B cell (primary cell): Measurements from ENCODE around the gene NTM. TPM values are rescaled to one million over a fixed set of nuclear protein-coding genes. Genes with fewer than 3 reads are reported as not detected.

Experiments used
- ATAC-seq: fragments of 200-7000 bp; cut with Tn5 transposase; one replicate; pipeline ENCODE4 v1.10.0; 2021; ENCODE audit warnings: low read depth, mild to moderate bottlenecking, moderate number of reproducible peaks, moderate library complexity
- CTCF ChIA-PET: fragments of 350-600 bp; sonication (Branson Sonifier 250); formaldehyde crosslinking; loops from one replicate; lab custom pipeline; 2021; ENCODE audit warnings: antibody characterized with exemption, inconsistent platforms; lab: Charles Lee
- POLR2A ChIA-PET: fragments of 350-600 bp; sonication (Branson Sonifier 250); formaldehyde crosslinking; loops from one replicate; lab custom pipeline; 2021; ENCODE audit warnings: antibody characterized with exemption; lab: Charles Lee
- DNase-seq: peaks from one replicate; pipeline ENCODE4 v3.0.0; 2013
- H2AFZ ChIP-seq: 2 replicates; pipeline ENCODE4 v1.6.1; 2012; ENCODE audit warnings: mild to moderate bottlenecking, low read depth, low read length; ENCODE audit not compliant: insufficient read depth, poor library complexity, severe bottlenecking
- H3K27ac ChIP-seq, 2 donors: 1 replicate in 1 of 2; 2 replicates in 1 of 2; pipeline ENCODE4 v1.5.1; 2012 to 2013; ENCODE audit warnings: low read length in 2 of 2, mild to moderate bottlenecking in 2 of 2, moderate library complexity in 1 of 2
- H3K27me3 ChIP-seq, 4 experiments: fragments of 200-600 bp in 1 of 4; sonication (generic) in 1 of 4; replicated peaks in 1 of 4; 1 replicate in 2 of 4; 2 replicates in 2 of 4; pipeline versions ENCODE4 v1.6.1 to v1.7.0; 2013 to 2016; ENCODE audit warnings: low read length in 3 of 4, mild to moderate bottlenecking in 2 of 4, mixed read lengths in 1 of 4, moderate library complexity in 1 of 4; ENCODE audit not compliant: insufficient read depth in 4 of 4, control insufficient read depth in 3 of 4; ENCODE audit errors: control extremely low read depth in 1 of 4
- H3K36me3 ChIP-seq, 2 experiments: replicated peaks in 1 of 2; 1 replicate in 1 of 2; 2 replicates in 1 of 2; pipeline versions ENCODE4 v1.6.1 to v1.7.1; 2013; ENCODE audit warnings: low read length in 1 of 2; ENCODE audit not compliant: insufficient read depth in 2 of 2, control insufficient read depth in 1 of 2; ENCODE audit errors: control extremely low read depth in 1 of 2, extremely low read depth in 1 of 2
- H3K4me1 ChIP-seq, 2 donors: fragments of 200-600 bp in 1 of 2; sonication (generic) in 1 of 2; 1 replicate in 1 of 2; 2 replicates in 1 of 2; pipeline versions ENCODE4 v1.5.1 to v1.6.1; 2013 to 2017; ENCODE audit warnings: low read length in 2 of 2; ENCODE audit not compliant: control insufficient read depth in 2 of 2, insufficient read depth in 2 of 2
- H3K4me2 ChIP-seq: replicated peaks from 2 replicates; pipeline ENCODE3; 2012; ENCODE audit warnings: mild to moderate bottlenecking, low read depth, low read length; ENCODE audit not compliant: poor library complexity, severe bottlenecking
- H3K4me3 ChIP-seq, 5 experiments: fragments of 200-600 bp in 1 of 5; sonication (generic) in 1 of 5; 1 replicate in 3 of 5; 2 replicates in 2 of 5; pipeline versions ENCODE4 v1.5.1 to v1.7.0; 2011 to 2016; ENCODE audit warnings: low read length in 4 of 5, mild to moderate bottlenecking in 4 of 5, low read depth in 2 of 5, control low read depth in 1 of 5, moderate library complexity in 1 of 5; ENCODE audit not compliant: insufficient read depth in 1 of 5; ENCODE audit errors: control extremely low read depth in 1 of 5, extremely low read depth in 1 of 5
- H3K79me2 ChIP-seq: fragments of 200-600 bp; sonication (generic); one replicate; pipeline ENCODE4 v1.6.0; 2016; ENCODE audit warnings: low read length; ENCODE audit not compliant: control insufficient read depth, insufficient read depth
- H3K9ac ChIP-seq: fragments of 200-600 bp; sonication (generic); 2 replicates; pipeline ENCODE4 v1.6.1; 2017; ENCODE audit warnings: mild to moderate bottlenecking, low read length, moderate library complexity
- H3K9me3 ChIP-seq, 3 donors: one replicate each; pipeline versions ENCODE4 v1.6.1 to v1.7.1; 2013; ENCODE audit warnings: low read length in 2 of 3; ENCODE audit not compliant: control insufficient read depth in 2 of 3, insufficient read depth in 1 of 3; ENCODE audit errors: control extremely low read depth in 1 of 3
- H4K20me1 ChIP-seq: 2 replicates; pipeline ENCODE4 v1.6.0; 2012; ENCODE audit warnings: mild to moderate bottlenecking, low read length; ENCODE audit not compliant: insufficient read depth, control insufficient read depth, poor library complexity, severe bottlenecking
- H3K27ac Mint-ChIP-seq: one replicate; pipeline ENCODE4 v1.8.0; 2021; ENCODE audit warnings: mixed read lengths
- H3K27me3 Mint-ChIP-seq: one replicate; pipeline ENCODE4 v1.8.0; 2021; ENCODE audit warnings: mixed read lengths
- H3K4me1 Mint-ChIP-seq: one replicate; pipeline ENCODE4 v1.8.0; 2021; ENCODE audit warnings: mixed read lengths
- H3K4me3 Mint-ChIP-seq: one replicate; pipeline ENCODE4 v1.8.0; 2021; ENCODE audit warnings: mixed read lengths
- H3K9me3 Mint-ChIP-seq: one replicate; pipeline ENCODE4 v1.8.0; 2022; ENCODE audit warnings: mixed read lengths; ENCODE audit not compliant: insufficient read depth
- EZH2 ChIP-seq: IDR thresholded peaks from 2 replicates; pipeline ENCODE4 v1.6.1; 2012; ENCODE audit warnings: borderline replicate concordance, low read depth, mild to moderate bottlenecking, moderate library complexity, low read length; ENCODE audit not compliant: insufficient read depth, poor library complexity, severe bottlenecking
- WGBS: methylation state at CpG from one replicate; pipeline ENCODE4 v1.1.5; 2013; ENCODE audit warnings: missing lambda C conversion rate; ENCODE audit not compliant: insufficient coverage; 5-methylcytosine and 5-hydroxymethylcytosine counted together
- intact Hi-C: fragments of 100-400 bp; cut with micrococcal nuclease; formaldehyde crosslinking; loops from one replicate; pipeline ENCODE4 v1.10.0; 2022
- polyA plus RNA-seq: library from polyadenylated mRNA; depleted of rRNA; stranded (reverse); fragments of >200 nt; gene quantifications from 2 replicates; pipeline ENCODE4 v1.2.3, GENCODE V29; 2012
- total RNA-seq, 2 donors: library from RNA; stranded (reverse); fragments of 120-200 nt in 1 of 2; gene quantifications; 1 replicate in 1 of 2; 2 replicates in 1 of 2; pipeline versions ENCODE4 v1.2.3 to v1.2.4, GENCODE V29; 2013 to 2022
- TF ChIP-seq, protein P1 (sequence below): fragments of 200-600 bp; IDR thresholded peaks from one replicate; pipeline ENCODE4 v1.8.0; 2022; ENCODE audit warnings: antibody characterized with exemption, mild to moderate bottlenecking

The NTM gene
- total and polyA plus RNA-seq, 2 donors (not counting 1 experiment from before 2014, with no cell fraction given), result not detected

DNA sequence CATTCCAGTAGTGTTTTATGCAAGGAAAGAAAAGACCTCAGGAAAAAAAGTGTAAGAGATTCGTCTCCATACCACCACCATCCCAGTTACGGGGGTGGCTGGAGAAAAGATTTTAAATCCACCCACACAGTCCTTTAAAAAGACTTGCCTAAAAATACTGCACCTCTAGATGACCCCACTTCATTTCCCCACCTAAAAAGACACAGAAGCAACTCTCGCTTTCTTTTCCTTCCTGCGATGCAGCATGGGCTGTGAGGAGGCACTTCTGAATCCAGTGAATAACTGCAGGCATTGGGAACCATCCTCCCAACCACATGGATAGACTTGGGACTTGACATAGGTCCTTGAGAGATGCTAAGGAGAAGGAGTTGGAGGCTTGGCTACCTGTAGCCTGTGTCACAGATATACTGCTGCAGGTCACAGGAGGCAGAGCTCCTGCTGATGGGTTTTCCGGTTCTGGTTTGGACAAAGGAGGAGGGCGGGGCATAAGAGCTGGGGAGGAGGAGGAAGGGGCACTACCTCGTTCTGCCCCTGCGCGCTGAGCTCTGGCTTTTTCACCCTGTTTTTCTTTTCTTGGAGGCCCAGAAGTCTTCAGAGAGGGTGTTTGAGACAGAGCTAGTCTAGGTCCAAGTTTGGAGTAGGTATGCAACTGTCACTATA lies 285.9 kb downstream of the NTM start:
- ChIA-PET CTCF (no interaction called here), POLR2A (no interaction called here)
- Mint-ChIP-seq H3K9me3 (no peaks in the 10 kb centered on the region), H3K27me3 (peaks cover 17% of the 10 kb centered on the region), H3K4me3 (no peak overlapping the region), H3K4me1 (no peaks in the 10 kb centered on the region), H3K27ac (no peak overlapping the region)
- intact Hi-C loops, result no loop called here
- Histone ChIP-seq H3K4me1 (no peaks in the 10 kb centered on the region), H3K4me2 (no peak overlapping the region), H3K79me2 (no peaks in the 10 kb centered on the region), H3K9me3 (peaks cover 0 to 16% (median 0%) of the 10 kb centered on the region in 3 donors), H3K27ac (no peak overlapping the region), H3K27me3 (no peaks in the 10 kb centered on the region), H4K20me1 (no peaks in the 10 kb centered on the region), H2AFZ (no peak overlapping the region), H3K4me3 (no peak overlapping the region), H3K36me3 (no peaks in the 10 kb centered on the region), H3K9ac (no peak overlapping the region)
- WGBS, result 46% methylated on average over 4 of the region's 9 CpGs
- no peak for DNase-seq
- TF ChIP-seq, protein P1, sequence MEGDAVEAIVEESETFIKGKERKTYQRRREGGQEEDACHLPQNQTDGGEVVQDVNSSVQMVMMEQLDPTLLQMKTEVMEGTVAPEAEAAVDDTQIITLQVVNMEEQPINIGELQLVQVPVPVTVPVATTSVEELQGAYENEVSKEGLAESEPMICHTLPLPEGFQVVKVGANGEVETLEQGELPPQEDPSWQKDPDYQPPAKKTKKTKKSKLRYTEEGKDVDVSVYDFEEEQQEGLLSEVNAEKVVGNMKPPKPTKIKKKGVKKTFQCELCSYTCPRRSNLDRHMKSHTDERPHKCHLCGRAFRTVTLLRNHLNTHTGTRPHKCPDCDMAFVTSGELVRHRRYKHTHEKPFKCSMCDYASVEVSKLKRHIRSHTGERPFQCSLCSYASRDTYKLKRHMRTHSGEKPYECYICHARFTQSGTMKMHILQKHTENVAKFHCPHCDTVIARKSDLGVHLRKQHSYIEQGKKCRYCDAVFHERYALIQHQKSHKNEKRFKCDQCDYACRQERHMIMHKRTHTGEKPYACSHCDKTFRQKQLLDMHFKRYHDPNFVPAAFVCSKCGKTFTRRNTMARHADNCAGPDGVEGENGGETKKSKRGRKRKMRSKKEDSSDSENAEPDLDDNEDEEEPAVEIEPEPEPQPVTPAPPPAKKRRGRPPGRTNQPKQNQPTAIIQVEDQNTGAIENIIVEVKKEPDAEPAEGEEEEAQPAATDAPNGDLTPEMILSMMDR, result no peak
- no peak for TF ChIP-seq EZH2
- no peak for ATAC-seq

GRCh38 chr11:131656839-131657211 lies 286.4 kb downstream of the NTM start:
- Mint-ChIP-seq H3K27ac (no peak overlapping the region), H3K9me3 (no peaks in the 10 kb centered on the region), H3K4me1 (no peaks in the 10 kb centered on the region), H3K4me3 (no peak overlapping the region), H3K27me3 (peaks cover 15% of the 10 kb centered on the region)
- CTCF ChIA-PET, result no interaction called here
- Histone ChIP-seq H2AFZ (no peak overlapping the region), H3K9me3 (peaks cover 0 to 16% (median 0%) of the 10 kb centered on the region in 3 donors), H3K4me3 (no peak overlapping the region), H3K27me3 (no peaks in the 10 kb centered on the region), H3K36me3 (no peaks in the 10 kb centered on the region), H3K79me2 (no peaks in the 10 kb centered on the region), H3K9ac (no peak overlapping the region), H4K20me1 (no peaks in the 10 kb centered on the region), H3K27ac (no peak overlapping the region), H3K4me2 (no peak overlapping the region), H3K4me1 (no peaks in the 10 kb centered on the region)
- 41% methylated on average over 9 of the region's 9 CpGs for WGBS
- DNase-seq (no peak), ATAC-seq (no peak)
- intact Hi-C loops, result no loop called here
- POLR2A ChIA-PET, result no interaction called here
- no peak for TF ChIP-seq EZH2
